Activated naive CD4-positive, alpha-beta T cell (primary cell): ENCODE data around the gene CNDP2.

ENCODE experiments used
- DNase-seq, 4 experiments: peaks; one replicate each; lab custom pipeline; 2025; lab: John Stamatoyannopoulos, UW

The CNDP2 gene

DNA sequence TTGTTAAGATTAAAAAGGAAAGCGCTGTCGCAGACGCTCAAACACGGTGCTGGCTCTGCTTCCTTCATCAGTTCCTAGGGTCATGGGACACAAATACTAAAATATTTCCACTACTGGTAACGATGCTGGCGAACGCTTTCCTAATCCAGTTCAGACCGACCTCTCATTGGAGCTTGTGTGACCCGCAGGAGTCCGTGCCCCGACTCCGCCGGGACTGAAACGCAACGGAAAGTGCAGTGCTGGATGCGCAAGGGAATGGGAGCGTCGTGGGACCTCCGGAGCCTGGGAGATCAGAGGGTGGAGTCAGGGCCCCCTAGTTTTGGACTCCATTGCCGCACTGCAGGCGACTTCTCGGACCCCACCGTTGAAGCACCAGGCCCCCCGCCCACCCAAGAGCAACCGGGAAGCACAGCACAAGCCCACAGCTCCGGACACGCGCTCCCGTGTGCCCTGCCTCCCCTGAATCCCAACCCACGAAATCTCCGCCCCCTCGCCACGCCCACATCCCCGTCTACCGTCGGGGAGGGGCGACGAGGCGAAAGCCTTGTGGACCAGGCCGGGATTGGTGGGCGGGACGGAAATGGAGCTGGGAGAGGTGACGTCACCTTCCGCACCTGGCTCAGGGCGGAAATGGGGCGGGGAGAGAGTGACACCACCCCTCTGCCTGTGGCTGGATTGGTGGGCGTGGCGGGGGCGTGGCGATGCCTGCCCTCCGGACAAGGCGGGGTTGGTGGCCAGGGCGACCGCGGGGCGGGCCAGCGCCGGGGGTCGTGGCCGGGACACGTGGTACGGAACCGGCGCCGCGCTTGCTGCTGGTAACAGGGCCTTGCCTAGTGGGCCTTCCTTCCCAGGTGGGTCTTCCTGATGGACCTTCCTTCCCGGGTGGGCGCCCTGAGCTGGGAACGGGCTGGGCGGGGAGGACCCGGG, at the start of gene CNDP2:
Gene CNDP2, plus strand, starts transcription at position 783 of the 927 bp plus-strand sequence. CDS start 3,611 bp downstream, outside the sequence.
- peak; percentile 92 to 96 (median 94) for DNase-seq

DNA sequence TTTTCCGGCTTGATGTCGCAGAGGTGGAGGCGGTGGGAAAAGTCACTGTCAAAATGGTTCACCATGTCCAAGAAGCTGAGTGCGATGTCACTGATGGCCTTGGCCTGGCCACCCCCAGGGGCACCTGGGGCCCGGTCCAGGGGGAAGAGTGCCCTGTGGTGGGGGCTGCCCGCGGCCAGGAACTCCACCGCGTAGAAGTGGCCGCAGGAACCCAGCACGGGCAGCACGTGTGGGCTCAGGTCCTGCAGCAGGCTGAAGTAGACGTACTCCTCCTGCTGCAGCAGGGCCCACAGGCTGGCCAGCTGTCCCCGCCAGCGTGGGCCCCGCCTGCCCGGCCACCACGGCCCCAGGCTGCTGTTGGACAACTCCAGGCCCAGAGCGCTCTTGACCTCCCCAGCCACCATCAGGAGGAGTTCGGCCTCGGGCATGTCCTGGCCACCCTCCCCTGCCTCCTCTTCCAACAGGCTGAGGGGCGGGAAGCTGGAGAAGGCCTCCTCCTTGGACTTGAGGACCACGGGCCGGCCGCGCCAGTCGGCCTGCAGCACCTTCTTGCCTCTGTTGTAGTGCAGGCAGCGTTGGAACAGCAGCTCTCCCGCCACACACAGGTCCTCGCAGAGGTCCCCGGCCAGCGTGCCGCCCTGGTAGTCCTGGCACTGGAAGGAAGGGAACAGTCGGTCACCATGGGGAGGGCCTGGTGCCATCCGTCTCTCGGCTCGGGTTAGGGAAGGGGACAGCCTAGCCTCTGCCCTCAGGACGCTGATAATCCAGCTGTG, 49.3 kb upstream of the CNDP2 start:
- DNase-seq = no peak

DNA sequence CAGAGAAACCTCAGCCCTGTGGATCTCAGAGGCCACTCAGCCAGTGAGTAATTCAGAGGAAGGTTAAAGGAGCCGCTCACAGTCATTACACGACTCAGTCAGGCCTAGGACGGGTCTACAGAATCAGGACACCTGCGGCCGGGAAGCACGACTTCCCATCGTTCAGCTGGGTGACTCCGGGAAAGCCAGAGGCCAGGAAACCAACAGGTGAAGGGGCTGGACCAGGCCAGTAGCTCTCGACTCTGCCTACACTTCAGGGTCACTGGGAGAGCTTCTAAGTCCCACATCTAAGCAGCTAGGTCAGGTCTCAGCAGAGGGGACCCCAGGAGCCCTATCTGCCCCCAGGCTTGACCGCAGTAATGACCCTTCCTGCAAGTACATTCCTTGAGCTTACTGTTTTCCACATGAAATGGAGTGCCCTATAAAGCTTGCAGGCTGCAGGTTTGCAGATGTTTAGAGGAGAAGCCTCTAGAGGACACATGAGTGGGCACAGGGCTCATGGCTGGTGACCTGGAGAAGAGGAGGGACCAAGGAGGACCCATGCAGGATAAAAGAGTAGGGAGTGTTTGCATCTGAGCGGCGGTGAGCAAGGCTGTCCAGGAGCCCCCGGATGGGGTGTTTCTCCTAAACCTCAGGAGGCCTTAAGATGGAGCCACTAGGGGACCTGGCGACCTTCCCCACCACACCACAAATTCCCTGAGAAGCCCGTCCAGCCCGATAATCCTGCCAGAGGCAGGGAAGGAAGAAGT, 48.6 kb upstream of the CNDP2 start:
- DNase-seq = no peak

DNA sequence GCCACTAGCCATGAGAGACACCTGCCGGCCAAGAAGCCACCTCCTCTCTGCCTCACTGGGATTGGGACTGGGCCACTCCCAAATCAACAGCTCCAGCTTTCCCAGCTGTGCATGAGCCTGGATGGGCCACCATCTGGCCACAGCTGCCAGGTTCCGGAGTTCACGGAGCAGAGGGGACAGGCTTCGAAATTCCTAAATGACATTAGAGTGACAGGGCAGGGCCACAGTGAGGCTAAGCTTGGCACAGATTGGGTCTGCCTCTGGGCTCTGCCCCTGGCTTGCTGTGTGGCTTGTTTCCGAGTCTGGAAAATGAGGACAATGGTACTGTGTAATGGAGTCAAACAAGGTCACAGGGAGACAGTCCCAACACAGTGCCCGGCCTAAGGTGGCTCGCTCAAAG, 45.5 kb upstream of the CNDP2 start:
- no peak for DNase-seq

DNA sequence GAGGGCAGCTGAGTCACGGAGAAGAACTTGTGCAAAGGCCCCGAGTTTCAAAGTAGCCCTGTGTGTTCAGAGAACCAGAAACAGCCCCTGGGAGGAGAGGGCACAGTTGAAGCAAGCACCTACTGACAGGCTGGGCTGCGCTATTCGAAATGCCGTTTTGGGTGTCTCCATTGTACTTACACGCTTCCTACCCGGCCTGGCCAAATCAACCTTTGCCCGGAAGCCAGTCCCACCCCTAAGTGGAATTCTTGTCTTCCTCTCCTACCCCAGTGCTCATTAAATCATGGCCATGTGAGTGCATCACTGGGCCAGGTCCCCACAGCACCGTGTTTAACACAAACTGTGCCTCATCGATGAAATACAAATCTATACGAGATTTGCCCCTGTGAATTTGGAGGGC, 45.0 kb upstream of the CNDP2 start:
- DNase-seq = no peak

DNA sequence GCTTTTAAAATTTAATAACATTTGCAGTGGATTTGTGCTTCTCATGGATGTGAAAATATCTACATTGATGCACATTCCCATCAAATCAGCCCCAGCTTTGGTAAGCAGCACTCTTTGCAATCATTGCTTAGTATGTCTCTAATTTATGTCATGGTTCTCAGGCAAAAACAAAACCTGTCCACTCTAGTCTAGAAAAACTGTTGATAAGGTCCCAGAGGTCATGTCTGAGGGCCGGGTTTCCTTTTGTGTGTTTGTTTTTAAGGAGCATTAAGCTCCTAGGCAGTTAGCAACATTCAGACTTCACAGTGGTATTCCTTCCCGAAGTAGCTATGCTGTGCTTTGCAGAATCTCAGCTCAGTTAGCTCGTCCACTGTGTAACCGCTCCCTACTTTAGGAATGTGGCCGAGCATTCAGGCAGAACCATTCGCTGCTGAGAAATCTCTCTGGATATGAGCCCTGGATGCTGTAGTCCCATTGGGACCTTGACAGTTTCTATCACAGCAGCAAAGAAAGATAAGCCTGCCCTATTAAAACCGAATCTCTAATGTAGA, 43.1 kb upstream of the CNDP2 start:
- DNase-seq = no peak

DNA sequence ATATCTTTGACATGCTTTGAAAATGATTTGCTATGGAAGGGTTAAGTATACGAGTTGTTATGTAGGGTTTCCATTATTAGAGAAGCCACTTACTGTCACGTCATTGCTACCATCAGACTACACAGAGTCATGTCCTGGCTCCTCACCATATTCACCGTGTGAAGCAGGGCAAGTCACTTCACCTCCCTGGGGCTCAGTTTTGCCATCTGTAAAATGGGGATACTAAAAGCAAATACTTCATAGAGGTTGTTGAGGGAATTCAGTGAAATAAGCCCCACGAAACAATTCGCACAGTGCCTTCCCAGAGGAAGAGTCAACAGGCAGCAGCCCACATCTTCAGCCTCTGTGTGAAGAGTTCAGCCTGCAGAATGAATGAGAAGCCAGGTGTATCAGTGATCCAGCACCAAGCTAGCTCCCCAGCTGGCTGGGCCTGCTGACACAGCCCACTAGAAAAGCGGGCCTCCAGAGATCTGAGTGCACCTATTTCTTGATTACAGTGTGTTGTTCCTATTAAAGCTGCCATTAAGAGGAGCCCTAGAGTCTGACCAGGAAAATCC, 42.4 kb upstream of the CNDP2 start:
- no peak for DNase-seq

DNA sequence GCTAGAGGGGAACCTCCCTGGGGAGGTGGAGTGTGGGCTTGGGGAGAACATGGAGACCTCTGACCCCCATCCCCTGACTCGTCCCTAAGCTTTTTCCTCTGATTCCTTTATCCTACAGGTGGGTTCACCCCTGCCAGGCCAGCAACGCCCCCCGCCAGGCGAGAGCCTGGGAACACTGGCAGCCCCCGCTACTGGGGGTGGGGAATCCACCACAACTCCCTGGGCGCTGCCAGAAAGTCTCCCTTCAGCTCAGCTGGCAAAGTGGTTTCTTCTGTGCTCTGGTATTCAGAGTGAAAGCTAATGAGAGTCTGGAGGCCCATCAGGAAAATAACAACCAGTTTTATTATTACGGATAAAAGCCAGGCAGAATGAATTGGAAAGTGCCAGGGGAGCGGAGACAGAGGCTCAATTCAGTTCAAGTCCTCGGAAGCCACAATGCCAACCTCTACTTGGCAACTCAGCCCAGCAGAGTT, 41.8 kb upstream of the CNDP2 start:
- DNase-seq = no peak

DNA sequence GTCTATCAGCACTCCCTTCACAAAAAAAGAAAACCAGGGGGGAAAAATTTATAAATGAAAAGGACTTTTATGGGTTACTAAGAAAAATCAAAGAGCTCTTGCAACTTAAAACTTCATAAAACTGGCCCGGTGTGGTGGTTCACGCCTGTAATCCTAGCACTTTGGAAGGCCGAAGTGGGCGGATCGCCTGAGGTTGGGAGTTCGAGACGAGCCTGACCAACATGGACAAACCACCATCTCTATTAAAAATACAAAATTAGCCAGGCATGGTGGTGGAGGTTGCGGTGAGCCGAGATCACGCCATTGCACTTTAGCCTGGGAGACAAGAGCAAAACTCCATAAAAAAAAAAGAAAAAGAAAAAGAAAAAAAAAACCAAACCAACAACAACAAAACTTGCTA, 40.8 kb upstream of the CNDP2 start:
- DNase-seq = no peak

DNA sequence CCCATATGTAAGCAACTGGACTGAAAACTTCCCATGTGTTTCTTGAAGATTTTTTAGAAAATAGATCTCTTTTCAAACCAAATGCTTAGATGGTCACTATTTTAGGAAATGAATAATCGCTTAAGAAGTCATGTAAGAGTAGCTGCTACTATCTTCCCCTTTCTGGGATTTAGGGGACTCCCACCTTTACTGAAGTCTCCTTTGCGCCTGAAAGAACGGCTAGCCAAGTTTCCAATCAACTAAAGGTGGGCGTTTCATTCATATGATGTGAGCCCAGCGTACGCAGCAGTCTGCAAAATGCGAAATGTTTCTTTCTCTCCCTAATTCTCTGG, 40.2 kb upstream of the CNDP2 start:
- no peak for DNase-seq

DNA sequence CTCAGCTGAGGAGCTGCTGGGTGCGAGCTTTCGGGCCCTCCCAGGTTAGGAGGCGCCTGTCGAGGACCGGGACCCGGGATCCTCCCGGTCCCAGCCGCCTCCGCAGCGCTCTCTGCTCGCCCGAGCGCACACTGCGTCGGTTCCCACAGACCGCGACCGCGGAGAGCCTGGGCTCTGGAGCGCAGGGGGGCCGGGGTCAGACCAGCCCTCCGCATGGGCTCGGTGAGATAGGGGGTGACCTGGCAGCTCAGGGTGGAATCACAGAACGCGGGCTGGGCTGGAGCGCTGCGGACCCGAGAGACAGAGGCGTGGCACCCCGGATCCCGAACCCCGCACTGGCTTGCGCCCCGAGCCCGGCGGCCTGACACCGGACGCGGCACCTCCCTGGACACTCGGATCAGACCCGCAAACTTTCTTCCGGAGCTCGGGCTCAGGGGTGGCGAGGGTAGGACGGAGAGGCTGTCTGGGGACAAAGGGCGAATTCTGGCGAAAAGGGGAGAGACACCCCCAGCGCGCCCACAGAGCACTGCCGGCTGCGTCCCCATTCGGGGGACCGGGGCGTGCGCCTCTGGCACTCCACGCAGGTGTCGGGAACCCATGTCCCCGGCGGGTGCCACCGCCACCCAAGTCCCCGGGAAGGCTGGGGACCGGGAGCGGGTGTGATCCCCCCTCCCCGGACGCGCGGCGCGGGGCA, 39.7 kb upstream of the CNDP2 start:
- no peak for DNase-seq

DNA sequence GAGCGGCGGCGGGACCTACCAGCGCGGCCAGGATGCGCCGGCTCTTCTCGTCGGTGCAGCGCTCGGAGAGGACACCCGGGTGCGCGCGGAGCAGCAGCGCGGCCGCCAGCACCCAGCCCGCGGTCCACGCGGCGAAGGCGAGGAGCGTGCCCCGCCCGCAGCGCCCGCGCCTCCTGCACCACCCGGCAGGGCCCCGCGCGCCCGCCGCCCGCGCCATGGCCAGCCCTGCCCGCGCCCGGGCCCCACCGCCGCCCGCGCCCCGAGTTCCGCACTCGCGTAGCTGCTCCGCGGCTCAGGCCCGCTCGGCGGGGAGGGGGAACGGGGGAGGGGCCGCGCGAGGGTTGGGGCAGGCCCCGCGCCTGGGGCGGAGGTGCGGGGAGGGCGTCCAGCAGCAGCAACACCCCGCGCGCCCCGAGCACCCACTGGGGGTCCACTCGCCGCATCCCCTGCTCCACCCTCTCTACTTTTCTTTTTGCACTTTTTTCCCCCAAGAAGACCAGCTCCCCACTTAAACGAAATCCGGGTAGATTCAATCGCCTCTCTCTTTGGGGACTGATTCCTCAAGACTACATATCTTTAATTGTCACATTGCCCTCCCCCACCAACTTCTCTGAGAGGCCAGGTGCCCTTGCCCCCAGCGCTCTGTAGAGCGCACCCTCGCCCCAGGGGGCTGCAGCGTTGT, 39.0 kb upstream of the CNDP2 start, which contains the start of gene DIPK1C:
Gene DIPK1C, minus strand, starts transcription at position 266 of the 682 bp plus-strand sequence. Its CDS starts 49 bp downstream, at position 217.
- DNase-seq = no peak

DNA sequence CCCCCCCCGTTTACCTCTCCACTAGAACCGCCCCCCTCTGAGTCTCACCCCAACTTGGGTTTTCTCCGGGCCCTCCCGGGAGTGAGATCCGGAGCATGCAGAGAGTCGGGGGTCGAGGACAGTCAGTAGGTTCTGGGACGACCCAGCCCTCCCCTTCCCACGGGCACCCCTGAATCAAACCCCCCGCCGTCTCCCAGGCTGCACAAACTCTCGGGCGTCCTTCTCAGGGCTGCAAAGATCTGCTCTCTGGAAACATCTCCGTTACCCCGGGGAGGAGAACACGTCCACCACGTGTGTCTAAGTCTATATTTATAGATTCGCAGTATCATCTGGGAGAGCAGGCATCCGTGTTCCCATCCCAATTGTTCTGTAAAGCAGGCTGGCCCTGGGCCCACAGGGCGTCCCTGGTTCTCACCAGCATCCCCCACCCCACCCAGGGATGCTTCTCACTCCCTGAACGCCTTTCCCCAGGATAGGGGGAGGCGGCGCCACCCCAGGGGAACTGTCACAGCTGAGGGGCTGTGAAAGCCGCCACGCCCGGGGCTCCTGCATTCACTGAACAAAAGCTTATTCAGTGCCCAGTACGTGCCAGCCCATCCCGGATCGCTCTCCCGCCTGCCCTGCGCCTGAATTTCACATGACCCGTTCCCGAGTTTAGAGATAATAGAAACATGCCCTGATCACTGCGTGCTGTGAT, 38.3 kb upstream of the CNDP2 start:
- no peak for DNase-seq

DNA sequence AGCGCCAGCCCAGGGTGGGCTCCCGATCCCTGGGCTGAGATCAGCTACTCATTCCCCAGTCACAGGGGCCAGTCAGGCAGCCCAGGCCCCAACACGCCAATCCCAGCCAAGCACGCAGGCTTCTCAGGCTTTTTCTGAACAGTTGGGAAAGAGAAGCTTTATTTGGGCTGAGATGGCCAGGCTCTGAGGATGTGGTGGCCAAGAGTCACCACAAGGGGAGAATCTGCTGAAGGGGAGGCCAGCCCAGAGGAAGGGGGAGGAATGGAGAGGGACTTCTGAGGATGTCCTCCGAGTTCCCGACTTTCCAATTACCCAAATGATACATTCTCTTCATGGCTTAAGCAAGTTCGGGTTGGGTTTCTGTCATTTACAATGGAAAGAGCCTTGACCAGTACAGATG, 36.3 kb upstream of the CNDP2 start:
- DNase-seq = no peak

DNA sequence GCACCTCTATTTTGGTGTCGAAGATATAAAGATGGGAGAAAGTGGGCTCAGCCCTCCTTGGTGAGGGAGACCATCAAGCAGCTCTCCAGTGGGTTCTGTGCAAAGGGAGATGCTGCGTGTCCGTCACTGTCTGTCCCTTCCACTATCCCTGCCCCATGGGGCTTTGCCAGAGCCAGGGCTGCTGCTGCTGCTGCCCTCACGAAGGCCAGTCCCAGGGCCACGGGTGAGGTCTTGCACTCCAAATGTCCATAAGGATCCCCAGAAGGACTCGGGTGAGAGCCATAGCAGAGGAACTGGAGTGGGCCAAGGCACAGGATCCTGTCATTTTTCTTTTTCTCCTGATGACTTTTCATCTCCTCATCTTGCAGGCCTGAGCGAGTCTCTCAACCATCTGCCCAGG, 35.3 kb upstream of the CNDP2 start:
- no peak for DNase-seq

DNA sequence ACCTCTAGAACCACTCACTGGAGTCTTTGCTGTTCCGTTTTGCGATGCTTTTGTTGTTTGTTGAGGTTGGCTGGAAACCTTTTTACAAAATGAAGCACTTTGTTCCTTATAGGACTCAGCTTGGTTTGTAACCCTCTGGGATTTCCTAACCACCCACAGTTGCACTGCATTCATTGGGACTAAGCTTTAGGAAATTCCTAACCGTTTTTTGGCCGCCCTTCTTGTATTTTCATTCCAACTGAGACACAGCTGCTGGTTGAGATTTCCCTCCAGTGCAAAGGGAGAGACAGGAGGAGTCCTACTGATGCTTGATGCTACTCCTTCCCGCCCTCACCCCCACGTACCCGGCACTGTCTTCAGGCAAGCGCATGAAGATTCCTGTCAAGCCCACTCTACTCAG, 32.9 kb upstream of the CNDP2 start:
- no peak for DNase-seq

DNA sequence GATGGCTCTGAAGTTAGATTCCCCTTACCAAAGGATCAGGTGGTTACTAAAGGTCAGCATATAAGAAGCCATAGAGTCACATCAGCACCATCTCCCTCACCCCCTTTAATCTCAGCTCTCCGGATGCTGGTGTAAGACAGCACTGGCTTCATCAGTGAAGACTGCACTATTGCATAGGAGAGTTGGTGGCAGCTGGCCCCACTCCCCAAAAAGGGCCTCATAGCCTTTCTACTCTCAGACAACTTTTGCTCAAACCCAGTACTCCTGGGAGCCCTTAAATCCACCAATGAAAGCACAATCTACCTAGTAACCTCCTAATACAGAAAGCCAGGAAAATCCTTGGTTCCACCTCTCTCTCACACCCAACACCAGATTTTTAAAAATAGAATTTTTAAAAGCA, 32.2 kb upstream of the CNDP2 start:
- no peak for DNase-seq

DNA sequence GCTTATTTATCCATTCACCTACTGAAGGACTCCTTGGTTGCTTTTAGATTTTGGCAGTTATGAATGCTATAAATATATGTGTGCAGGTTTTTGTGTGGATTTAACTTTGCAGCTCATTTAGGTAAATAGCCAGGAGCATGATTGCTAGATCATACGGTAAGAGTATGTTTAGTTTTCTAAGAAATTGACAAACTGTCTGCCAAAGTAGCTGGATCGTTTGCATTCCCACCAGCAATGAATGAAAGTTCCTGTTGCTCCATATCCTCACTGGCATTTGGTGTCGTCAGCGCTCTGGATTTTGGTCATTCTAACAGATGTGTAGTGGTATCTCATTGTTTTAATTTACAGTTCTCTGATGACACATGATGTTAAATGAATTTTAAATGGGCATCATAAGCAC, 30.4 kb upstream of the CNDP2 start:
- DNase-seq = no peak

DNA sequence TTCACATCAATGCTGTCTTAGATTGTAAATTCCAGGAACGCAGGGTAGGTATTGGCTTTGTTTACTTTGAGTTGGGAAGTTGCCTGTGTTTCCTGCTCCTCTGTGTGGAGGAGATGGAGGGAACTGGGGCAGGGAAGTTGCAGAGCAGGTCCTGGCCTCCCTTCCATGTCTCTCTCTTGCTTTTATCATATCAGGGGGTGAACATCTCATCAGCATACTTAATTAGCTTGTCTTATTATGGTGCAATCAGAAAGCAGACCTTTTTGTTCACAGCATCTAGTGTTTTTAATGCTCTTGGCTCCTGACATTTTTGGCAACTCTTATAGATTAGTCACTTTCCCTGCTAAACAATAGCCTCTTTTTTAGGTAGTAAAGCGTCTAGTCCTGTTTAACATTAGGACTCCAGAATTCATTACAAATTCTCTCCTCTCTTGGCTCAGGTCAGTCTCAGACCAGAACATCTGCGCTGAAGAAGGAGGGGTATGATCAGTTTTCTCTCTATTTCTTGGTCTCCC, 27.6 kb upstream of the CNDP2 start:
- DNase-seq = no peak

DNA sequence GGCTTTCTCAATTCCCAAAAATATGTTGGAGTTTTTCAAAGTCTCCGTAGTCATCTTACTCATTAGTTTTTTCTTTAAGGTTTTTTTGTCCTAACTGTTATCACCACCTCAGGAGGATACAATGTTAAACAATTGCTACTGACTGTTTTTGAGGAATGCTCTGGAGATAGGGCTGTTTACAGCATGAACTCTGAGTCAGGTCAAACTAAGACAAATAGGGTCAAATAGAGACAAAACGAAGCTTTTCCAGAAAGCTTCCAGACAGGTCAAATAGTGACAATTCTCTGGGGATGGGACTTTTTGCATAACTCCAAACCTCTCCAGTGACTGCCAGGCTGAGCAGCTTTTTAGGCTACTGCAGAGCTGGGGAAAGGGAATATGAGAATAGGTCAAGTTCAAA, 23.9 kb upstream of the CNDP2 start:
- DNase-seq = no peak
